ENCODE data around the gene ARID5B.

ARID5B gene

DNA sequence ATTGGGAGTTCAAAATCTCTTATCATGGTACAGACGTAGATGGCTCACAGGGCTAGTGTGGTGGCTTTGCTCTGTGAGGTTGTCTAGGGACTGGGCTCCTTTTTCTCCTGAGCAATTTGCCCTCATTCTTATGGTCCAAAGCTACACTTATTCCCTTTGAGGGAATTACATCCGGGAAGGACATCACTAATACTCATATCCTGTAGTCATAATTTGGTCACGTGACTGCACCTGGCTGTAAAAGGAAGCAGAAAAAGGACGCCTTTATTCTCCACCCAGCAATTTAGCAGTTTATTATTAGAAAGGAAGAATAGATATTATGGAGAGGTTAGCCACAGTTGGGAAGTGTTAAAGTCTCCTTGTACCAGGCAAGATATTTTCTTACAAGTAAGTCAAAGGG is 28.1 kb downstream of the ARID5B start:
- TF ChIP-seq POLR2AphosphoS5 (IDR thresholded peaks at IDR 0.05; ENCODE audit: low read depth, low read length) (no peak), FOXP2 (optimal IDR thresholded peaks at IDR 0.05; ENCODE audit: borderline replicate concordance, extremely low read depth, extremely low read length, insufficient read depth) (no peak), SIN3A (IDR thresholded peaks at IDR 0.05; ENCODE audit: borderline replicate concordance, insufficient read depth, low read length) (no peak), TAF1 (IDR thresholded peaks at IDR 0.05; ENCODE audit: borderline replicate concordance, insufficient read depth, low read length) (no peak)
- TF ChIP-seq, protein P1, sequence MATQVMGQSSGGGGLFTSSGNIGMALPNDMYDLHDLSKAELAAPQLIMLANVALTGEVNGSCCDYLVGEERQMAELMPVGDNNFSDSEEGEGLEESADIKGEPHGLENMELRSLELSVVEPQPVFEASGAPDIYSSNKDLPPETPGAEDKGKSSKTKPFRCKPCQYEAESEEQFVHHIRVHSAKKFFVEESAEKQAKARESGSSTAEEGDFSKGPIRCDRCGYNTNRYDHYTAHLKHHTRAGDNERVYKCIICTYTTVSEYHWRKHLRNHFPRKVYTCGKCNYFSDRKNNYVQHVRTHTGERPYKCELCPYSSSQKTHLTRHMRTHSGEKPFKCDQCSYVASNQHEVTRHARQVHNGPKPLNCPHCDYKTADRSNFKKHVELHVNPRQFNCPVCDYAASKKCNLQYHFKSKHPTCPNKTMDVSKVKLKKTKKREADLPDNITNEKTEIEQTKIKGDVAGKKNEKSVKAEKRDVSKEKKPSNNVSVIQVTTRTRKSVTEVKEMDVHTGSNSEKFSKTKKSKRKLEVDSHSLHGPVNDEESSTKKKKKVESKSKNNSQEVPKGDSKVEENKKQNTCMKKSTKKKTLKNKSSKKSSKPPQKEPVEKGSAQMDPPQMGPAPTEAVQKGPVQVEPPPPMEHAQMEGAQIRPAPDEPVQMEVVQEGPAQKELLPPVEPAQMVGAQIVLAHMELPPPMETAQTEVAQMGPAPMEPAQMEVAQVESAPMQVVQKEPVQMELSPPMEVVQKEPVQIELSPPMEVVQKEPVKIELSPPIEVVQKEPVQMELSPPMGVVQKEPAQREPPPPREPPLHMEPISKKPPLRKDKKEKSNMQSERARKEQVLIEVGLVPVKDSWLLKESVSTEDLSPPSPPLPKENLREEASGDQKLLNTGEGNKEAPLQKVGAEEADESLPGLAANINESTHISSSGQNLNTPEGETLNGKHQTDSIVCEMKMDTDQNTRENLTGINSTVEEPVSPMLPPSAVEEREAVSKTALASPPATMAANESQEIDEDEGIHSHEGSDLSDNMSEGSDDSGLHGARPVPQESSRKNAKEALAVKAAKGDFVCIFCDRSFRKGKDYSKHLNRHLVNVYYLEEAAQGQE (IDR thresholded peaks at IDR 0.05; ENCODE audit: insufficient read depth in 1 of 2, low read depth in 2 of 2, low read length in 2 of 2), result no peak

DNA sequence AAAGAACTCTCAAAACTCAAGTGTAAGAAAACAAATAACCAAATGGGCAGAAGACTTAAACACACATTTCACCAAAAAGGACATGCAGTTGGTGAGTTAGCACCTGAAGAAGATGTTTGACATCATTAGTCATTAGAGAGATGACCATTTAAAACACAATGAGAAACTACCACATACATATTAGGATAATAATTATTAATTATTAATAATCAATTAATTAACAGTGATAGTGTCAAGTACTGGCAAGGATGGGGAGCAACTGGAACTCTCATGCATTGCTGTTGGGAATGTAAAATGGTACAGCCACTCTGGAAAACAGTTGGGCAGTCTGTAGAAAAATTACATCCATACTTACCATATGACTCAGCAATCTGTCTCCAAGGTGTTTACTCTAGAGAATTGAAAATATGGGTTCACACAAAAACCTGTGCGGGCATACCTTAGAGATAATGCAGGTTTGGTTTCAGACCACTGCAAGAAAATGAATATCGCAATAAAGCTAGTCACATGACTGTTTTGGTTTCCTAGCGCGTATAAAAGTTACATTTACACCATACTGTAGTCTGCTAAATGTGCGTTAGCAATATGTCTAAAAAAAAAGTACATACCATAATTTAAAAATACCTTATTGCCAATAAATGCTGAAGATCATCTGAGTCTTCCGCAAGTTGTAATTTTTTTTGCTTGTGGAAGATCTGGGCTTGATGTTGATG is 30.3 kb downstream of the ARID5B start:
- TF ChIP-seq FOXP2 (optimal IDR thresholded peaks at IDR 0.05; ENCODE audit: borderline replicate concordance, extremely low read depth, extremely low read length, insufficient read depth), result no peak
- TF ChIP-seq TAF1 (IDR thresholded peaks at IDR 0.05; ENCODE audit: borderline replicate concordance, insufficient read depth, low read length), result no peak
- TF ChIP-seq, protein P1 (IDR thresholded peaks at IDR 0.05; ENCODE audit: insufficient read depth in 1 of 2, low read depth in 2 of 2, low read length in 2 of 2), result no peak
- TF ChIP-seq SIN3A (IDR thresholded peaks at IDR 0.05; ENCODE audit: borderline replicate concordance, insufficient read depth, low read length), result no peak
- no peak for TF ChIP-seq POLR2AphosphoS5 (IDR thresholded peaks at IDR 0.05; ENCODE audit: low read depth, low read length)

DNA sequence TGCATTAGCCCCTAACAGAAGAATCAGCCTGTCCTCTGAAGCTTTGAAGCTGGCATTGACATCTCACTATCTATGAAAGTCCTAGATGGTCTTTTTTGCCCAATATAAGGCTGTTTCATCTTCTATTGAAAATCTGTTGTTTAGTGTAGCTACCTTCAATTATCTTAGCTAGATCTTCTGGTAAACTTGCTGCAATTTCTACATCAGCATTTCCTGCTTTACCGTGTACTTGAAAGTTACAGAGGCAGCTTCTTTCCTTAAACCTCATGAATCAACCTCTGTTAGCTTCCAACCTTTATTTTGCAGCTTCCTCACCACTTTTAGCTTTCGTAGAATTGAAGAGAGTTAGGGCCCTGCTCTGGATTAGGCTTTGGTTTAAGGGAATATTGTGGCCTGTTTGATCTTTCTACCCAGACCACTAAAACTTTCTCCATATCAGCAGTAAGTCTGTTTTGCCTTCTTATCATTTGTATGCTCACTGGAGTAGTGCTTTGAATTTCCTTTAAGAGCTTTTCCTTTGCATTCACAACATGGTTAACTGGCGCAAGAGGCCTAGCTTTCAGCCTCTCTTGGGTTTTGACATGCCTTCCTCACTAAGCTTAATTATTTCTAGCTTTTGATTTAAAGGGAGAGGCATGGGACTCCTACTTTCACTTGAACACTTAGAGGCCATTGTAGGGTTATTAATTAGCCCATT is 32.5 kb downstream of the ARID5B start:
- TF ChIP-seq SIN3A (IDR thresholded peaks at IDR 0.05; ENCODE audit: borderline replicate concordance, insufficient read depth, low read length) (no peak), TAF1 (IDR thresholded peaks at IDR 0.05; ENCODE audit: borderline replicate concordance, insufficient read depth, low read length) (no peak), POLR2AphosphoS5 (IDR thresholded peaks at IDR 0.05; ENCODE audit: low read depth, low read length) (no peak), FOXP2 (optimal IDR thresholded peaks at IDR 0.05; ENCODE audit: borderline replicate concordance, extremely low read depth, extremely low read length, insufficient read depth) (no peak)
- TF ChIP-seq, protein P1 (IDR thresholded peaks at IDR 0.05; ENCODE audit: insufficient read depth in 1 of 2, low read depth in 2 of 2, low read length in 2 of 2), result no peak

DNA sequence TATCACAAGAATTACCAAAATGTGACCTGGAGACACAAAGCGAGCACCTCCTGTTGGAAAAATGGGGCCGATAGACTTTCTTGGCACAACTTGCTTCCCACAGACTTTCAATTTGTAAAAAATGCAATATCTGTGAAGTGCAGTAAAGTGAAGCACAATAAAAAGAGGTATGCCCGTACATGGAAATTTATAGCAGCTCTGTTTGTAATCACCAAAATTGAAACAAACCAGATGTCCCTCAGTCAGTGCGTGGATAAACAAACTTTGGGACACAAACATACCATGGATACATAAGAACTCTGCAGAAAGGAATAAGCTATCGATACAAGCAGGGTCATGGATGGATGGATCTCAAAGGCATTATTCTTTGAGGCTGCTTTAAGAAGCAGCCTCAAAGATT is 33.6 kb downstream of the ARID5B start:
- TF ChIP-seq, protein P1 (IDR thresholded peaks at IDR 0.05; ENCODE audit: insufficient read depth in 1 of 2, low read depth in 2 of 2, low read length in 2 of 2), result no peak
- TF ChIP-seq SIN3A (IDR thresholded peaks at IDR 0.05; ENCODE audit: borderline replicate concordance, insufficient read depth, low read length), result no peak
- TF ChIP-seq FOXP2 (optimal IDR thresholded peaks at IDR 0.05; ENCODE audit: borderline replicate concordance, extremely low read depth, extremely low read length, insufficient read depth), result no peak
- TF ChIP-seq TAF1 (IDR thresholded peaks at IDR 0.05; ENCODE audit: borderline replicate concordance, insufficient read depth, low read length), result no peak
- TF ChIP-seq POLR2AphosphoS5 (IDR thresholded peaks at IDR 0.05; ENCODE audit: low read depth, low read length), result no peak

Data from PFSK-1 (cell line).